Urinary bladder (tissue), 4 donors: ENCODE measurements around the gene ARSG. TPM values are rescaled to one million over a fixed set of nuclear protein-coding genes. Genes with fewer than 3 reads are reported as not detected.
"Not testable (repeated sequence)": the region's sequence is repeated elsewhere in the genome, so short reads cannot be mapped to it uniquely, and the experiment has no call there.

Experiments
- DNase-seq: peaks from one replicate; pipeline ENCODE4 v3.0.0-alpha.2; 2015; ENCODE audit errors: extremely low spot score
- H3K27ac ChIP-seq: one replicate; pipeline ENCODE4 v1.5.1; 2013; ENCODE audit warnings: low read depth, mild to moderate bottlenecking, moderate library complexity
- H3K36me3 ChIP-seq: one replicate; pipeline ENCODE4 v1.6.1; 2013; ENCODE audit warnings: mild to moderate bottlenecking, moderate library complexity; ENCODE audit not compliant: insufficient read depth
- H3K4me1 ChIP-seq: one replicate; pipeline ENCODE4 v1.6.1; 2013; ENCODE audit warnings: mild to moderate bottlenecking, moderate library complexity; ENCODE audit not compliant: insufficient read depth
- H3K4me3 ChIP-seq: one replicate; pipeline ENCODE4 v1.5.1; 2013; ENCODE audit warnings: low read depth, low read length
- WGBS: extraction: QIAGEN DNeasy Blood & Tissue Kit; methylation state at CpG from one replicate; pipeline ENCODE4 v1.1.7; 2013; 5-methylcytosine and 5-hydroxymethylcytosine counted together
- polyA plus RNA-seq: library from polyadenylated mRNA; stranded (reverse); fragments of 200-250 nt; gene quantifications from one replicate; pipeline ENCODE4 v1.2.3, GENCODE V29; 2013
- total RNA-seq: library from RNA; depleted of rRNA; stranded (reverse); fragments of >200 nt; gene quantifications from one replicate; pipeline ENCODE4 v1.2.3, GENCODE V29; 2014
- donor health status: healthy with polysubstance abuse.
- donor health status: healthy.

The ARSG gene
- total and polyA plus RNA-seq, 2 donors = 2.9 to 3.3 TPM

DNA sequence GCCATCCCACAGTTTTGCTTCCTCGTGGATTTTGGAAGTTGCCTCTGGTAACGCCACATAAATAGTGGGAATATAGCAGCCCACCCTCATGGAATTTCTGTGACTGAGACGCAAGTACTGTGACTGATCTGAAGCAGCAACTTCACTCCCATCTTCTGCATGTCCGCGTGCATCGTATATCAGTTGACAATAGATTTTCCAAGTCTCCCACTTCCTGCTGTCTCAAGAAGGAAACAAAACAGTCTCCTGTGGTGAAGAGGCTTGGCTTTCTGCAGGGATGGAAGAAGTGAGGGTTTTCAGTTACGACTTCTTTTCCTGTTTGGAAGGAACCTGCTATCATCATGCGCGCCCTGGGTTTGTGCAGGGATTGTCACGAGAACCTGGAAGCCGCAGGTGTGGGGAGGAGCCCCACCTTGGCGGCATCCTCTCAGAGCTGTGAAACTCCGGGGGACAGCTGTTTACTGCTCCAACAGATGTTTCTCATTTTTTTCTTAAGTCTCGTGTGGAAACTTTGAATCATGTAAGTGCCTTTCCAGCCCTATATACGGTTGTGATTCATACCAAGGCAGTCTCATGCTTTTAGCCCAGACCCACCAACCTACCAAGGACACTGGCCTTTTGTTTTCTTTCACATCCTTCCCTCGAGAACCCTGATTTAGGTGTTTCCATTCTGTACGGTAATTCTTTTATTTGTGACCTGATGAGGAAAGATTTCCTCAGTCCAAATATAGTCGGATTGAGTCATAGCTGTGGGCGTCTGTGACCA, 108.5 kb downstream of the ARSG start:
- H3K36me3 ChIP-seq = no peaks in the 10 kb centered on the region
- H3K4me3 ChIP-seq = no peak overlapping the region
- WGBS = 43% methylated on average over 19 of the region's 19 CpGs
- no peak overlapping the region for H3K27ac ChIP-seq
- DNase-seq = no peak
- H3K4me1 ChIP-seq = no peaks in the 10 kb centered on the region

DNA sequence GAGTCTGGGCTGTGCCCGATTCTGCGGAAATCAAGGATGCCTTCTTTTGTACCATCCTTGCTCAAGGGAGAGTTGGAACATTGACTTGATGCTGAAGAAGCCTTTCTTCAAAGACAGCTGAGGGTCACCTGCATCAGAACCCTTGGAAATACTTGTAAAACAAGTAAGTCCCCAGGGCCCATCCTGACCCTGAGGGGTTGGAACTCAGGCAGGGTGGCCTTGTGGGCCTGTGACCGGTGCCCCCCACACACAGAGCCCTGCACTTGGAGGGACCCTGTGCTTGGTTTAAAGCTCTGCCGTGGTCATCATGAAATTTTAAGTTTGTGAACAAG, 109.1 kb downstream of the ARSG start:
- no peaks in the 10 kb centered on the region for H3K4me1 ChIP-seq
- H3K27ac ChIP-seq = no peak overlapping the region
- no peak for DNase-seq
- H3K4me3 ChIP-seq = no peak overlapping the region
- 89% methylated on average over 4 of the region's 4 CpGs for WGBS
- no peaks in the 10 kb centered on the region for H3K36me3 ChIP-seq

DNA sequence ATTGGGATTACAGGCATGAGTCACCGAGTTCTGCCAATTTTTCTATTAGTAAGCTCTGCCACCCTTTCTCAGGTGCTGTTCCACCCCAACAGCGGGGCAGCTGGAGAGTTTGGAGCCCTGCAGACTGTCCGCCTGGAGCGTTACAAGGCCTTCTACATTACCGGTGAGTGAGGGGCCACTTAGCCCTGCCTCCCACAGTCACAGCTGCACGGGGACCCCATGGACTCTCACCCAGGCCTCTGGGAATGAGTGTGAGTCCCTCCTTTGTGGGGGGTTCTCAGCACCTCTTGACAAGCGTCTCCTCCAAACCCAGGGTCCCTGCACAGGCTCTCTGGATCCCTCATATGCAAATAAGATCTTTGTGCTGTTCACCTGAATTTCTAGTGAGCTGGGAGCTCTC, 110.0 kb downstream of the ARSG start:
- Histone ChIP-seq H3K36me3 (no peaks in the 10 kb centered on the region), H3K4me3 (no peak overlapping the region), H3K4me1 (no peaks in the 10 kb centered on the region), H3K27ac (no peak overlapping the region)
- DNase-seq = no peak
- WGBS = 94% methylated on average over 7 of the region's 7 CpGs

DNA sequence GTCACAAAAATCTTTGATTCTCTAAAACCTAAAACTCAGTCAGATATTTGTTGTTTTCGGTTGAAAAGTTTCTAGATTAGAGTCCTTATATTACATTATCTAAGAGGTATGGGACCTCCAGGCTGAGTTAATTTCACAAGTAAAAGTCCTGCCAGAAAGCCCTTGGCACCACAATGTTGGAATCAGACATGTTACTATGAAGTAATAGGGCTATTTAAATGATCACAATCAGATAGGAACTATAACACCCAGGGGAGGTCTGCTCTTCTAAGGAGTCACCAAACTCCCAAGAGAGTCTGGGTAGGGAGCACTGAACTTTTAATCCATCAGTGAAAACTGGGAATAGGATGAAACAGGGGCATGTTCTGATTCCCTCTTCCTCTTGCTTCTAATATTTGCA, 111.8 kb downstream of the ARSG start:
- no peak overlapping the region for H3K4me3 ChIP-seq
- H3K36me3 ChIP-seq = no peaks in the 10 kb centered on the region
- H3K27ac ChIP-seq = no peak overlapping the region
- no peaks in the 10 kb centered on the region for H3K4me1 ChIP-seq
- WGBS = 75% methylated on average over 1 of the region's 1 CpG
- no peak for DNase-seq

DNA sequence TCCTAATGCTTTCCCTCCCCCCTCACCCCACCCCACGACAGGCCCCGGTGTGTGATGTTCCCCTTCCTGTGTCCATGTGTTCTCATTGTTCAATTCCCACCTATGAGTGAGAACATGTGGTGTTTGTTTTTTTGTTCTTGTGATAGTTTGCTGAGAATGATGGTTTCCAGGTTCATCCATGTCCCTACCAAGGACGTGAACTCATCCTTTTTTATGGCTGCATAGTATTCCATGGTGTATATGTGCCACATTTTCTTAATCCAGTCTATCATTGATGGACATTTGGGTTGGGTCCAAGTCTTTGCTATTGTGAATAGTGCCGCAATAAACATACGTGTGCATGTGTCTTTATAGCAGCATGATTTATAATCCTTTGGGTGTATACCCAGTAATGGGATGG, 112.5 kb downstream of the ARSG start:
- 92% methylated on average over 3 of the region's 5 CpGs for WGBS
- not testable (repeated sequence) for H3K4me3 ChIP-seq, DNase-seq, H3K36me3 ChIP-seq, H3K4me1 ChIP-seq, H3K27ac ChIP-seq

DNA sequence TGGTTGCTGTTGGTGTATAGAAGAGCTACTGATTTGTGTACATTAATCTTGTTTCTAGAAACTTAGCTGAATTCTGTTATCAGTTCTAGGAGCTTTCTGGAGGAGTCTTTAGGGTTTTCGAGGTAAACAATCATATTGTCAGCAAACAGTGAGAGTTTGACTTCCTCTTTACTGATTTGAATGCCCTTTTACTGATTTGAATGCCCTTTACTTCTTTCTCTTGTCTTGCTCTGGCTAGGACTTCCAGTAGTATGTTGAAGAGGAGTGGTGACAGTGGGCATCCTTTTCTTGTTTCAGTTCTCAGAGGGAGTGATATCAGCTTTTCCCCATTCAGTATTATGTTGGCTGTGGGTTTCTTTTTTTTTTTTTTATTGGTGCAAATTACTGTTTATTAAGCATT, 116.4 kb downstream of the ARSG start:
- not testable (repeated sequence) for H3K4me1 ChIP-seq, H3K36me3 ChIP-seq, DNase-seq, H3K27ac ChIP-seq, H3K4me3 ChIP-seq
- 84% methylated on average over 1 of the region's 1 CpG for WGBS

DNA sequence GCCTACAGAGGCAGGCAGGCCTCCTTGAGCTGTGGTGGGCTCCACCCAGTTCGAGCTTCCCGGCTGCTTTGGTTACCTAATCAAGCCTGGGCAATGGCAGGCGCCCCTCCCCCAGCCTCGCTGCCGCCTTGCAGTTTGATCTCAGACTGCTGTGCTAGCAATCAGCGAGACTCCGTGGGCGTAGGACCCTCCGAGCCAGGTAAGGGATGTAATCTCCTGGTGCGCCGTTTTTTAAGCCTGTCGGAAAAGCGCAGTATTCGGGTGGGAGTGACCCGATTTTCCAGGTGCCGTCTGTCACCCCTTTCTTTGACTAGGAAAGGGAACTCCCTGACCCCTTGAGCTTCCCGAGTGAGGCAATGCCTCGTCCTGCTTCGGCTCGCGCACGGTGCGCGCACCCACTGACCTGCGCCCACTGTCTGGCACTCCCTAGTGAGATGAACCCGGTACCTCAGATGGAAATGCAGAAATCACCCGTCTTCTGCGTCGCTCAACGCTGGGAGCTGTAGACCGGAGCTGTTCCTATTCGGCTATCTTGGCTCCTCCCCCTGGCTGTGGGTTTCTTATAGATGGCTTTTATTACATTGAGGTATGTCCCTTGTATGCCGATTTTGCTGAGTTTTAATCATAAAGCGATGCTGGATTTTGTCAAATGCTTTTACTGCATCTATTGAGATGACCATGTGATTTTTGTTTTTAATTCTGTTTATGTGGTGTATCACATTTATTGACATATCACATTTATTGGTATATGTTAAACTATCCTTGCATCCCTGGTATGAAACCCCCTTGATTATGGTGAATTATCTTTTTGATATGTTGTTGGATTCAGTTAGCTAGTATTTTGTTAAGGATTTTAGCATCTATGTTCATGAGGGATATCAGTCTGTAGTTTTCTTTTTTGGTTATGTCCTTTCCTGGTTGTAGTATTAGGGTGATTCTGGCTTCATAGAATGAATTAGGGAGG, 122.6 kb downstream of the ARSG start:
- DNase-seq, H3K4me3 ChIP-seq, H3K36me3 ChIP-seq, H3K4me1 ChIP-seq, H3K27ac ChIP-seq: not testable (repeated sequence)
- WGBS = 16% methylated on average over 34 of the region's 34 CpGs

DNA sequence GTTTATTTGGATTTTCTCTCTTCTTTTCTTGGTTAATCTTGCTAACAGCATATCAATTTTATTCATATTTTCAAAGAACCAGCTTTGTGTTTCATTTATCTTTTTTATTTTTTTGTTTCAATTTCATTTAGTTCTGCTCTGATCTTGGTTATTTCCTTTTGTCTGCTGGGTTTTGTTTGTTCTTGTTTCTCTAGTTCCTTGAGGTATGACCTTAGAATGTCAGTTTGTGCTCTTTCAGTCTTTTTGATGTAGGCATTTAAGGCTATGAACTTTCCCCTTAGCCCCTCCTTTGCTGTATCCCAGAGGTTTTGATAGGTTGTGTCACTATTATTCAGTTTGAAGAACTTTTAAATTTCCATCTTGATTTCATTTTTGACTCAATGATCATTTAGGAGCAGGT, 123.6 kb downstream of the ARSG start:
- not testable (repeated sequence) for H3K36me3 ChIP-seq, H3K4me1 ChIP-seq, H3K27ac ChIP-seq, H3K4me3 ChIP-seq, DNase-seq

DNA sequence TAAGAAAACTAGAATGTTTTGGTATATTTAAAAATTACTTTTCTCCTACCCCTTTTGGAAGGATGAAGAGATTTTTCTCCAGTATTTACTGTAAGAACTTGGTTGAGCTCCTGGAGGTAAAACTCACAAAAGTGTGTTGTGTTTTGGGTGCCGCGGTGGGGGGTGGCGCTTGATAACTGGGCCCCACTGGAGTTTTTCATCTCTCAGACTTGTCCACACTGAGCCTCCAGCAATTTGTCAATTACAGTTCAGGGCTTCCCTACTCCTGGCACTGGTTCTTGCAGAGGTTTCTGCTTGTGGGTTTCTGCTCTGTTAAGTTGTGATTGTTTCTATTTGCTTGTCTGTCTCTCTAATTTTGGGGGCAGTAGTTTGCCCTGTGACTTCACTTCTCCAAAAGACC, 126.0 kb downstream of the ARSG start:
- H3K36me3 ChIP-seq = peaks cover 3% of the 10 kb centered on the region
- H3K4me1 ChIP-seq = no peaks in the 10 kb centered on the region
- no peak overlapping the region for H3K27ac ChIP-seq
- no peak overlapping the region for H3K4me3 ChIP-seq
- DNase-seq = no peak
- WGBS = over 99% methylated on average over 3 of the region's 3 CpGs

DNA sequence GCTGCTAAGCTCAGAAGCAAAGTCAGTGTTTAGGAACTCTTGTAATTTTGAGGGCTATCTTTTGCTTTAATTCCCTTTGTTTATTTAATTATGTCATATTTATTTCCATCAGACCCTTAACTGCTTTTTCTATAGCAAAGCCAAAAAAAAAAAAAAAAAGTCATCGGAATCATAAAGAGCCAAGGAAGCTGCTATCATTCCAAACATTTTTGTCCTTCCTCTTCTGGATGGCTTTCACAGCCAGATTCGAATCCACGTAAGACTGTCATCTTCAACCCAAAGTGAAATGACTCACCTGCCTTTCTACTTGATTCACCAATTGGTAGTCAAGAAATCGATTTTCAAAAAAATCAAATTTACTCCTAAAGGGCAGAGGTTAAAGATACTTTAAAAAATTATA, 127.6 kb downstream of the ARSG start:
- 48% methylated on average over 4 of the region's 4 CpGs for WGBS
- DNase-seq = no peak
- H3K4me1 ChIP-seq = no peaks in the 10 kb centered on the region
- H3K36me3 ChIP-seq = peaks cover 3% of the 10 kb centered on the region
- H3K4me3 ChIP-seq = no peak overlapping the region
- H3K27ac ChIP-seq = no peak overlapping the region

DNA sequence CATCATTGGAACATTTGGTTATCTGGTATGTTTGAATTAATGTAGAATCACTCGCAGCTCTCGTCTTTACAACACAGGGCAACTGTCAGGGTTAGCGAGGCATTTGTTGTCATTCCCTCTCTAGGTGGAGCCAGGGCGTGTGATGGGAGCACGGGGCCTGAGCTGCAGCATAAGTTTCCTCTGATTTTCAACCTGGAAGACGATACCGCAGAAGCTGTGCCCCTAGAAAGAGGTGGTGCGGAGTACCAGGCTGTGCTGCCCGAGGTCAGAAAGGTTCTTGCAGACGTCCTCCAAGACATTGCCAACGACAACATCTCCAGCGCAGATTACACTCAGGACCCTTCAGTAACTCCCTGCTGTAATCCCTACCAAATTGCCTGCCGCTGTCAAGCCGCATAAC, 128.8 kb downstream of the ARSG start:
- DNase-seq = no peak

DNA sequence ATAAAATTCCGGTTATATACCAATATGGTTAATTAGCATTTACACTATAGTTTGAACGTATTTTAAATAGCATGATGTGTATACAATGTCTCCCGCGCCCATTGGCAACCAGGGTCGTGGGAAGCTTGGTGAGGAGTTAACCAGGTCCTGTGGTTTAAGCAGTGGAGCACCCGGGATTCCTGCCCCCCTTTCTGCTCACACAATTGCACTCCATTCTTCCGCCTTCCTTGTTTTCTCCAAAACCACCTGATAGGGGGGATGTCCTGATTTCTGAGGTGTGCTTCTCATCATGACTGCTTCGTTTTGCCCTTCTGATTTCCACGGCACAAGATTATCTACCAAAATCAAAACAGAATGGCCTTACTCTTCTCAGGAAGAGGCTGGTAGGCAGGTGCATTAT, 130.2 kb downstream of the ARSG start:
- no peak for DNase-seq
- 86% methylated on average over 9 of the region's 9 CpGs for WGBS
- Histone ChIP-seq H3K27ac (no peak overlapping the region), H3K4me3 (no peak overlapping the region), H3K4me1 (no peaks in the 10 kb centered on the region), H3K36me3 (peaks cover 3% of the 10 kb centered on the region)

More for the DNA sequence above, 128.8 kb downstream of the ARSG start:
- H3K27ac ChIP-seq = no peak overlapping the region
- no peak overlapping the region for H3K4me3 ChIP-seq
- peaks cover 3% of the 10 kb centered on the region for H3K36me3 ChIP-seq
- no peaks in the 10 kb centered on the region for H3K4me1 ChIP-seq
- WGBS = 94% methylated on average over 14 of the region's 14 CpGs

DNA sequence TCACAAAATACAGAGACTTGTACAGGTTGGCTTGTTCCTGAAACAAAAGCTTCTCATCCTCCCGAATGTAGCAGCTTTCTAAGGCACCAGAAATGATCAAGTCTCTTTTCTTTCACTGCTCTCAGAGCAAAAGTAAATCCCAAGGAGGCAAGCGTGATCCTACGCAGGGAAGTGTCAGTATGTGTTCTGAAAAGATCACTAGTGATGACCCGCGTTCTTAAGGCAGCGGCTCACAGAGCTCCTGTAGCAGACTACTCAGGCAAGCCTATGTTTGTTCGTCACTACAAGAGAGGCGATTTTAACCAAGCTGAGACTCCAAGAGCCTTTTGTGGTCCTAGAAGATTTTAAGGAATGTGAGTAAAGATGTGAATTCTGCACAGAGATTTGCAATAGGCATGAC, 131.5 kb downstream of the ARSG start:
- Histone ChIP-seq H3K4me1 (no peaks in the 10 kb centered on the region), H3K36me3 (peaks cover 3% of the 10 kb centered on the region), H3K27ac (no peak overlapping the region), H3K4me3 (no peak overlapping the region)
- DNase-seq = no peak
- WGBS = 94% methylated on average over 8 of the region's 8 CpGs

DNA sequence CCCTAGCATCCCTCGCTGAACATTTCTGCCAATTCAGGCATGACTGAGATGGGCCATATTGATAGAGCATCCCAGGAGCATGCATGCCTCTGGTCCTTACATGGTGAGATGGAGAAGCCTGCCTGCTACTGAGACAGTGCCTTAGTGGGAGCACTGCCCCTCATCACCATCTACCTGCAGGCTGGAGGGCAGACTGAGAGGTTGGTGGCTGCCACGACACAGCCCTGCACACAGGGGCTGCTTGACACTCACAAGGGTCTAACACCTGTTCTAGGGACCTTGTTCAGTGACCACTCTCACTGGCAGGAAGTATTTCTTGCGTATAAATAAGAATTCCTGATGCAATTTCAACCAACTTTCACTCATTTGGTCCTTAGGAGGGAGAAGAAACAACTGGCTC, 132.0 kb downstream of the ARSG start:
- H3K4me3 ChIP-seq = no peak overlapping the region
- no peak for DNase-seq
- no peaks in the 10 kb centered on the region for H3K4me1 ChIP-seq
- 93% methylated on average over 3 of the region's 3 CpGs for WGBS
- H3K27ac ChIP-seq = no peak overlapping the region
- peaks cover 4% of the 10 kb centered on the region for H3K36me3 ChIP-seq
